HEK293T (cell line): ENCODE data around the gene RABL3.

Experiments used
- BHLHE40 ChIP-seq: fragments of 450-650 bp; IDR thresholded peaks from 2 replicates; pipeline ENCODE4 v1.6.1; 2016; ENCODE audit warnings: mild to moderate bottlenecking, moderate library complexity, borderline replicate concordance
- CTBP1 ChIP-seq: fragments of 450-650 bp; IDR thresholded peaks from 2 replicates; pipeline ENCODE4 v1.6.1; 2016; ENCODE audit warnings: borderline replicate concordance
- FOXA1 ChIP-seq: fragments of 450-650 bp; IDR thresholded peaks from 2 replicates; pipeline ENCODE4 v1.6.1; 2016; ENCODE audit warnings: mild to moderate bottlenecking
- FOXK2 ChIP-seq: fragments of 450-650 bp; IDR thresholded peaks from 2 replicates; pipeline ENCODE4 v1.6.1; 2016; ENCODE audit warnings: mild to moderate bottlenecking
- L3MBTL2 ChIP-seq: fragments of 450-650 bp; conservative IDR thresholded peaks from 2 replicates; pipeline ENCODE4 v1.6.1; 2016; ENCODE audit warnings: mild to moderate bottlenecking
- NFRKB ChIP-seq: fragments of 450-650 bp; IDR thresholded peaks from 2 replicates; pipeline ENCODE4 v1.6.1; 2016; ENCODE audit warnings: mild to moderate bottlenecking, moderate library complexity
- PKNOX1 ChIP-seq: fragments of 450-650 bp; IDR thresholded peaks from 2 replicates; pipeline ENCODE4 v1.6.1; 2016
- SP1 ChIP-seq: fragments of 450-650 bp; IDR thresholded peaks from 2 replicates; pipeline ENCODE4 v1.6.1; 2017
- SUZ12 ChIP-seq: fragments of 450-650 bp; IDR thresholded peaks from 2 replicates; pipeline ENCODE4 v1.6.1; 2016; ENCODE audit warnings: mild to moderate bottlenecking
- TARDBP ChIP-seq: fragments of 450-650 bp; IDR thresholded peaks from 2 replicates; pipeline ENCODE4 v1.6.1; 2016
- ZNF384 ChIP-seq: fragments of 450-650 bp; IDR thresholded peaks from 2 replicates; pipeline ENCODE4 v1.6.1; 2016

- TF ChIP-seq SUZ12 (no peak), BHLHE40 (no peak), FOXK2 (no peak), L3MBTL2 (no peak), PKNOX1 (no peak), SP1 (no peak), NFRKB (no peak), FOXA1 (no peak), ZNF384 (no peak), TARDBP (no peak), CTBP1 (no peak)
Measured at GRCh38 chr3:120780977-120781376, 38.7 kb upstream of the RABL3 start.
